ENCODE results near the gene SLC16A5.

Gene SLC16A5

GRCh38 chr17:75096082-75096625 lies 8.4 kb downstream of the SLC16A5 start:
- H3K4me3 ChIP-seq (ENCODE audit: low read depth, low read length) = no peak overlapping the region
- H3K27ac ChIP-seq = no peak overlapping the region
- no peaks in the 10 kb centered on the region for H3K36me3 ChIP-seq (replicated peaks)
- DNase-seq = peak; percentile 41
- TF ChIP-seq CTCF (IDR thresholded peaks at IDR 0.05; ENCODE audit: low read depth, low read length, missing control alignments) = no peak
- in situ Hi-C loops (cut with HindIII; ENCODE audit: low pct_ligation_motif_present, low sequenced_read_pairs) = no loop called here
- no peaks in the 10 kb centered on the region for H3K27me3 ChIP-seq (replicated peaks)

GRCh38 chr17:75097865-75098264 lies 10.1 kb downstream of the SLC16A5 start:
- DNase-seq = no peak
- in situ Hi-C loops (cut with HindIII; ENCODE audit: low pct_ligation_motif_present, low sequenced_read_pairs) = no loop called here
- no peaks in the 10 kb centered on the region for H3K27me3 ChIP-seq (replicated peaks)
- H3K4me3 ChIP-seq (ENCODE audit: low read depth, low read length) = no peak overlapping the region
- H3K27ac ChIP-seq = no peak overlapping the region
- H3K36me3 ChIP-seq (replicated peaks) = no peaks in the 10 kb centered on the region
- TF ChIP-seq CTCF (IDR thresholded peaks at IDR 0.05; ENCODE audit: low read depth, low read length, missing control alignments) = no peak

GRCh38 chr17:75098861-75099260 lies 11.1 kb downstream of the SLC16A5 start:
- in situ Hi-C loops (cut with HindIII; ENCODE audit: low pct_ligation_motif_present, low sequenced_read_pairs) = no loop called here
- no peak overlapping the region for H3K4me3 ChIP-seq (ENCODE audit: low read depth, low read length)
- H3K27ac ChIP-seq = no peak overlapping the region
- no peak for DNase-seq
- no peaks in the 10 kb centered on the region for H3K36me3 ChIP-seq (replicated peaks)
- no peak for TF ChIP-seq CTCF (IDR thresholded peaks at IDR 0.05; ENCODE audit: low read depth, low read length, missing control alignments)
- H3K27me3 ChIP-seq (replicated peaks) = no peaks in the 10 kb centered on the region

- TF ChIP-seq CTCF (IDR thresholded peaks at IDR 0.05; ENCODE audit: low read depth, low read length, missing control alignments) = no peak
- Histone ChIP-seq H3K27me3 (replicated peaks) (no peaks in the 10 kb centered on the region), H3K27ac (no peak overlapping the region), H3K4me3 (ENCODE audit: low read depth, low read length) (no peak overlapping the region), H3K36me3 (replicated peaks) (no peaks in the 10 kb centered on the region)
- no peak for DNase-seq
- in situ Hi-C loops (cut with HindIII; ENCODE audit: low pct_ligation_motif_present, low sequenced_read_pairs) = no loop called here
These were observed 12.3 kb downstream of the SLC16A5 start for GRCh38 chr17:75099881-75100595.

GRCh38 chr17:75102385-75102821 lies 14.6 kb downstream of the SLC16A5 start:
- H3K27ac ChIP-seq = no peak overlapping the region
- no peak for DNase-seq
- no peaks in the 10 kb centered on the region for H3K27me3 ChIP-seq (replicated peaks)
- no peaks in the 10 kb centered on the region for H3K36me3 ChIP-seq (replicated peaks)
- in situ Hi-C loops (cut with HindIII; ENCODE audit: low pct_ligation_motif_present, low sequenced_read_pairs) = no loop called here
- H3K4me3 ChIP-seq (ENCODE audit: low read depth, low read length) = no peak overlapping the region
- TF ChIP-seq CTCF (IDR thresholded peaks at IDR 0.05; ENCODE audit: low read depth, low read length, missing control alignments) = no peak
